Activated T-cell treated with anti-CD3 and anti-CD28 coated beads for 48 hours (primary cell): ENCODE results near the gene DPF3.

ENCODE experiments used
- DNase-seq: peaks from one replicate; pipeline ENCODE4 v3.0.0-alpha.2; 2020; ENCODE audit warnings: low read depth

DPF3 gene

GRCh38 chr14:72597252-72598233 is 296.4 kb downstream of the DPF3 start:
- no peak for DNase-seq

GRCh38 chr14:72595152-72595862 is 298.6 kb downstream of the DPF3 start:
- DNase-seq: no peak

GRCh38 chr14:72594099-72594901 is 299.6 kb downstream of the DPF3 start:
- DNase-seq: peak; percentile 13

- DNase-seq: no peak
Measured at GRCh38 chr14:72591391-72591790, 302.5 kb downstream of the DPF3 start.

GRCh38 chr14:72590577-72590976 is 303.3 kb downstream of the DPF3 start:
- DNase-seq: no peak

GRCh38 chr14:72589652-72590051 is 304.2 kb downstream of the DPF3 start:
- no peak for DNase-seq

- no peak for DNase-seq
Measured at GRCh38 chr14:72588521-72588920, 305.4 kb downstream of the DPF3 start.

GRCh38 chr14:72583316-72584272 is 310.3 kb downstream of the DPF3 start:
- DNase-seq: no peak

- DNase-seq: no peak
Measured at GRCh38 chr14:72582582-72582981, 311.3 kb downstream of the DPF3 start.

GRCh38 chr14:72578514-72578913 is 315.4 kb downstream of the DPF3 start:
- DNase-seq: no peak

GRCh38 chr14:72577521-72577920 is 316.4 kb downstream of the DPF3 start:
- no peak for DNase-seq

- DNase-seq: no peak
Measured at GRCh38 chr14:72576258-72576657, 317.6 kb downstream of the DPF3 start.

GRCh38 chr14:72574715-72575114 is 319.2 kb downstream of the DPF3 start:
- DNase-seq: no peak

GRCh38 chr14:72573725-72574417 is 320.0 kb downstream of the DPF3 start:
- DNase-seq: no peak
